ENCODE data around the gene PHPT1. TPM values are rescaled to one million over a fixed set of nuclear protein-coding genes. Genes with fewer than 3 reads are reported as not detected.

PHPT1 gene
- total RNA-seq, 1 experiment from 2014 or later = 161 TPM

DNA sequence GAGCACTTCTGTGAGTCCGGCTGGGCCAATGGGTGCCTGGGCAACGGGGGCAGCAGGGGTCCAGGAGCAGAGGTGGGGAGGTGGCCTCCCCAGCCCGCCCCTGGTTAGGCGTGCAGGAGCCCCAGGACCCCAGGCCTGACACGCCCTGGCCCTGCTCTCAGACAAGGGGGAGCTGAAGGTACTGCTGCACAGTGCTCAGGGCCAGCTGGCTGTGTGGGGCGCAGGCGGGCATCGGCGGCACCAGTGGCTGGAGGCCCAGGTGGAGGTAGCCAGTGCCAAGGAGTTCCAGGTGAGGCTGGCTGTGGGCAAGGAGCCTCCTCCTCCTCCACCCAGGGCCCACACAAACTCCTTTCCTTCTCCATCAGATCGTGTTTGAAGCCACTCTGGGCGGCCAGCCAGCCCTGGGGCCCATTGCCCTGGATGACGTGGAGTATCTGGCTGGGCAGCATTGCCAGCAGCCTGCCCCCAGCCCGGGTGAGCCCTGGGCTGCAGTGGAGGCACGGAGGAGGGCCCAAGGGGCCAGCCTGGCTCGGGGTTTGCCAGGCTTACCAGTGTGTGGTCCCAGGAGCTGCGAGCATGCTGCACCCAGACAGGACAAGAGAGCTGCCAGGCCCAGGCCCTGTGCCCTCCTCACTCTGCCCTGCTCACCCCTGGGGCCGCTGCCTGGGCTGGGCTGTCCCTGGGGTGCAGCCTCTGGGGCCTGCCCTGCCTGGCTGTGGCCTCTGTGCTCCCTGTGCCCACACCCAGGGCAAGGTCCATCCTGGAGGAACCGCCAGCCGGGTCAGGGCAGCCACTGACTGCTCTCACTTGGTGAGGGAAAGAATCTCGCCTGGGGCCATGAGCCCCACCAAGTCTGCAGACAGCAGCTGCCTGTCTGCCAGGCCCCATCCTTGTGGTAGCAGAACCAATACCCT, 9.9 kb downstream of the PHPT1 start:
- H3K18ac ChIP-seq (ENCODE audit: insufficient read length, low read depth, low read length) = no peak overlapping the region
- H3K4me3 Mint-ChIP-seq = no peak overlapping the region
- TF ChIP-seq, protein P1, sequence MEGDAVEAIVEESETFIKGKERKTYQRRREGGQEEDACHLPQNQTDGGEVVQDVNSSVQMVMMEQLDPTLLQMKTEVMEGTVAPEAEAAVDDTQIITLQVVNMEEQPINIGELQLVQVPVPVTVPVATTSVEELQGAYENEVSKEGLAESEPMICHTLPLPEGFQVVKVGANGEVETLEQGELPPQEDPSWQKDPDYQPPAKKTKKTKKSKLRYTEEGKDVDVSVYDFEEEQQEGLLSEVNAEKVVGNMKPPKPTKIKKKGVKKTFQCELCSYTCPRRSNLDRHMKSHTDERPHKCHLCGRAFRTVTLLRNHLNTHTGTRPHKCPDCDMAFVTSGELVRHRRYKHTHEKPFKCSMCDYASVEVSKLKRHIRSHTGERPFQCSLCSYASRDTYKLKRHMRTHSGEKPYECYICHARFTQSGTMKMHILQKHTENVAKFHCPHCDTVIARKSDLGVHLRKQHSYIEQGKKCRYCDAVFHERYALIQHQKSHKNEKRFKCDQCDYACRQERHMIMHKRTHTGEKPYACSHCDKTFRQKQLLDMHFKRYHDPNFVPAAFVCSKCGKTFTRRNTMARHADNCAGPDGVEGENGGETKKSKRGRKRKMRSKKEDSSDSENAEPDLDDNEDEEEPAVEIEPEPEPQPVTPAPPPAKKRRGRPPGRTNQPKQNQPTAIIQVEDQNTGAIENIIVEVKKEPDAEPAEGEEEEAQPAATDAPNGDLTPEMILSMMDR (conservative IDR thresholded peaks at IDR 0.05) = no peak
- no CpG with 5 or more reads among the region's 20 CpGs for WGBS (ENCODE audit: extremely low coverage, insufficient read length, low lambda C conversion rate)
- no peak overlapping the region for H3K4ac ChIP-seq (ENCODE audit: low read depth, low read length)
- H3K27me3 ChIP-seq (ENCODE audit: insufficient read depth, low read length) = no peaks in the 10 kb centered on the region
- no peak overlapping the region for H2AFZ ChIP-seq (ENCODE audit: low read length)
- H2BK15ac ChIP-seq (ENCODE audit: low read depth, low read length) = no peak overlapping the region
- H2BK120ac ChIP-seq (ENCODE audit: low read depth, low read length, poor library complexity, severe bottlenecking) = no peak overlapping the region
- H4K5ac ChIP-seq (ENCODE audit: insufficient read length, low read depth, low read length) = no peak overlapping the region
- H3K9me3 ChIP-seq (ENCODE audit: control insufficient read depth, low read depth, low read length) = no peaks in the 10 kb centered on the region
- no peaks in the 10 kb centered on the region for H3K79me2 ChIP-seq (ENCODE audit: insufficient read depth, low read length)
- H3T11ph ChIP-seq (ENCODE audit: low read length) = no peak overlapping the region
- peaks cover 13 to 35% (median 29%) of the 10 kb centered on the region in 3 experiments for H3K36me3 Mint-ChIP-seq (ENCODE audit: insufficient read depth in 1 of 3, low read depth in 3 of 3)
- H3K27ac Mint-ChIP-seq = no peak overlapping the region
- no peaks in the 10 kb centered on the region for H3K4me1 ChIP-seq (ENCODE audit: insufficient read depth, low read length)
- no peak overlapping the region for H4K8ac ChIP-seq (replicated peaks; ENCODE audit: insufficient read length, low read depth, low read length)
- no peaks in the 10 kb centered on the region for H3K79me1 ChIP-seq (ENCODE audit: insufficient read depth, low read depth, low read length, poor library complexity, severe bottlenecking)
- H3K56ac ChIP-seq (ENCODE audit: insufficient read length, low read depth, low read length) = no peak overlapping the region
- H3K9ac ChIP-seq (ENCODE audit: extremely low read depth, insufficient read length, low read length) = no peak overlapping the region
- no peak overlapping the region for H2BK5ac ChIP-seq (ENCODE audit: insufficient read length, low read length)
- no peak overlapping the region for H4K91ac ChIP-seq (ENCODE audit: insufficient read length, low read depth, low read length)
- DNase-seq = no peak
- H2BK12ac ChIP-seq (ENCODE audit: insufficient read length, low read depth, low read length) = no peak overlapping the region
- H3K14ac ChIP-seq (ENCODE audit: insufficient read depth, low read length) = no peak overlapping the region
- H3K23ac ChIP-seq (ENCODE audit: insufficient read length, low read depth, low read length) = no peak overlapping the region
- no peaks in the 10 kb centered on the region for H4K20me1 ChIP-seq (ENCODE audit: control insufficient read depth, insufficient read depth, insufficient read length)
- H2AK5ac ChIP-seq (ENCODE audit: insufficient read length, low read length) = no peak overlapping the region
- no peak overlapping the region for H3K27ac ChIP-seq (ENCODE audit: insufficient read length, low read depth, low read length)
- H3K4me2 ChIP-seq (ENCODE audit: insufficient read depth, insufficient read length, low read length) = no peak overlapping the region
- no peak overlapping the region for H2BK20ac ChIP-seq (ENCODE audit: low read depth, low read length, poor library complexity, severe bottlenecking)
- no peaks in the 10 kb centered on the region for H3K23me2 ChIP-seq (ENCODE audit: insufficient read length, low read depth, low read length, poor library complexity, severe bottlenecking)
- H3K4me1 Mint-ChIP-seq = no peaks in the 10 kb centered on the region
- no peaks in the 10 kb centered on the region; the same call in 1 of the 2 replicates for H3K27me3 Mint-ChIP-seq (ENCODE audit: low read depth)
- no peaks in the 10 kb centered on the region for H3K9me3 Mint-ChIP-seq
